ENCODE data around the gene BOK. TPM values are rescaled to one million over a fixed set of nuclear protein-coding genes. Genes with fewer than 3 reads are reported as not detected.
"Not testable (repeated sequence)": the region's sequence is repeated elsewhere in the genome, so short reads cannot be mapped to it uniquely, and the experiment has no call there.

Gene BOK, protein sequence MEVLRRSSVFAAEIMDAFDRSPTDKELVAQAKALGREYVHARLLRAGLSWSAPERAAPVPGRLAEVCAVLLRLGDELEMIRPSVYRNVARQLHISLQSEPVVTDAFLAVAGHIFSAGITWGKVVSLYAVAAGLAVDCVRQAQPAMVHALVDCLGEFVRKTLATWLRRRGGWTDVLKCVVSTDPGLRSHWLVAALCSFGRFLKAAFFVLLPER
- total RNA-seq = under 1 TPM in 1 of 2 donors, not detected in 1; 0.16 TPM

DNA sequence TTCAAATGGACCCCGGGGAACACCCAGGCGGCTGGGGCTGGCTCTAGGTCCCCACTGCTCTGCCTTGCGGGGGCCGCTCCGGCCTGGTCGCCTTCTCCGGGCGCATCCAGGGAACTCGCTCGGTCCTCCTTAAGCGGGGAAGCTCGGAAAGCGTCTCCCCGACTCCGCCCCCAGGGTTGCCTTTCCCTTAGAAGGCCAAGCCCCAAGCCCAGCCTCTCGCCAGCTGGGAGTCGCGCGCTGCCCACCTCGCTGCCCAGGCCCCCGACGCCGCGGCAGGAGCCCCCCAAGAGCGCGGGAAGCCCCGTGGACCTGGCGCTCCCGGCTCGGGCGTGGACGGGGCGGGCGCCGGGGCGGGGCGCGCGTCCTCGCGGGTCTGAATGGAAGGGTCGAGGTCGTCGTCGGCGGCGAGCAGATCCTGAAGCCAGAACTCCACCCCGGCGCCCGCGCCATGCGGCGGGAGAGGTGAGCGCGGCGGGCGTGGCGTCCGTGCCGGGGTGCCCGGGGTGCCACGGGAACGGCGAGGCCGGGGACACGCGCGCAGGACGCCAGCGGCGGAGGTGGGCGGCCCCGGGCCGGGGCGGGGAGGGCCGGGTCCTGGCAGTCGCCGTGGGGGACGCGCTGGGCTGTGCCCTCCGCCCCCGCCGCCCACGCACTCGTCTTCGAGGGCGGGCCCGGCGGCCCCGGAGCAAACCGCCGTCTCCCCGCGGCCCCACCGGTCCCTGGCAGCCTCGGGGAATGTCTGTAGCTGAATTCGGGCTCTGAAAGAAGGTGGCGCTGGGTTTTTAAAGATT, at the start of gene BOK:
Gene BOK, plus strand, starts transcription at position 214 of the 791 bp plus-strand sequence. CDS start 739 bp downstream, outside the sequence.
- Mint-ChIP-seq H3K4me3 (peak within 1 kb of the TSS; percentile 69), H3K4me1 (no peaks in the 10 kb centered on the region), H3K27me3 (peaks cover 29% of the 10 kb centered on the region), H3K27ac (no peak within 1 kb of the TSS), H3K36me3 (ENCODE audit: low read depth) (peaks cover 11% of the 10 kb centered on the region), H3K9me3 (no peaks in the 10 kb centered on the region)
- ATAC-seq (replicated peaks) = peak; percentile 9

DNA sequence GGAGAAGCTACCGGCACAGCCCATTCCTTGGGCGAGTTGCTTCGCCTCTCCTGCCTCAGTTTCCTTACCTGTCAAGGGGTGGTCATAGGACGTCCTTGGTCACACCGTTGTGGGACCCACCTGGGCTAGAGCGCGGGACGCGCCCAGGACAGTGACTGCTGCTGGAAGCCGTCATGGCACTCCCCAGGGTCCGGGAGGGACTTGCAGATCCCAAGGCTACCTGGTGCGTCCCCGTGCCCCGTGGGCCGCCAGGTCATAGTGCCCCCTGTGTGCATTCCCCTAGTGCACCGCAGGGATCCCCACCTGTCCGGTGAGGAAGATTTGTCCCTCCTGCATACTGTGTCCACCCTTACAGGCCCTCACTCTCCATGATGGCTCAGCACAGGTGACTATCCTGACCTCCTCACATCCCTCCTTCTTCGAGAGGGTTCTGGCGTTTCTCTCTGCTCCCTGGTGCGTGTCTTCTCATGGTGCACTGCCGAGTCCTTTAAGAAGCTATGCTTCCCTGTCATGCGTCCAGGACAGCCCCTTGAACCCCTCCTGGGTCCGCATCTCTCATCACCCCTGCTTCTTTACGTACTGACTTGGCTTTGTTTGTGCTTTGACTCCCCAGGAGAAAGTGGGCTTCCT, 49.3 kb upstream of the BOK start:
- no peaks in the 10 kb centered on the region for H3K9me3 Mint-ChIP-seq

DNA sequence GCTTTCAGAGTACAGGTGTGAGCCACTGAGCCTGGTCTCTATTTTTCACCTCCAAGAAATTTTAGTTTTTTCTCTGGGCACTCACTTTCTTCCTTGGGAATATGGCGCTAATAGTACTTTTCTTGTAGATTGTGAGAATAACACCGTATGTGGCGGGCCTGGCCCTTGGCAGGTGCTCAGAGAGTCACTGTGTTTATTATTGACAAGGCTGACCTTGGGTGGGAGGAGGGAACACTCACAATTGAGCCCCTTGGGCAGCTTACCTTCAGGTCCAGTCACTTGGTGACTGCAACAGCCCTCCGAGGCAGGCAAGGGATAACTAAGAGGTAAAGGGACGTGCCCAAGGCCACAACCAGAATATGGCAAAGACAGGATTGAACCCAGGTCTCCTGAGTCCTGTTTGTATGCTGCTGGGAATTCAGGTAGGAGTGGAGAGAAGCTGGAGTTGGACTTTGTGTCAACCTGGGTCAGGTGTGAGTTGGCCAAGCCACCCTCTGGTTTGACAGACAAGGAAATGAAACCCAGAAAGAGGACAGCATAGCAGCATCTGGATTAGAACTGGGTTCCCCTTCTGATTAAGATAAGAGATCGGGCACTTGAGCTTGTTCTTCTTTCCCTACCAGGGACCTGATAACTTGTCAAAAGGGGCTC, 47.3 kb upstream of the BOK start:
- peaks cover 6% of the 10 kb centered on the region for H3K4me1 Mint-ChIP-seq
- H3K36me3 Mint-ChIP-seq (ENCODE audit: low read depth) = no peaks in the 10 kb centered on the region
- no peak for ATAC-seq (replicated peaks)
- H3K4me3 Mint-ChIP-seq = peak overlapping the region; percentile 85
- H3K9me3 Mint-ChIP-seq = no peaks in the 10 kb centered on the region
- no peak overlapping the region for H3K27ac Mint-ChIP-seq
- no peaks in the 10 kb centered on the region for H3K27me3 Mint-ChIP-seq

More for the DNA sequence above, 49.3 kb upstream of the BOK start:
- Mint-ChIP-seq H3K4me1 (peaks cover 5% of the 10 kb centered on the region), H3K27me3 (no peaks in the 10 kb centered on the region), H3K36me3 (ENCODE audit: low read depth) (no peaks in the 10 kb centered on the region), H3K4me3 (peak overlapping the region; percentile 85), H3K27ac (peak overlapping the region; percentile 85)
- no peak for ATAC-seq (replicated peaks)

DNA sequence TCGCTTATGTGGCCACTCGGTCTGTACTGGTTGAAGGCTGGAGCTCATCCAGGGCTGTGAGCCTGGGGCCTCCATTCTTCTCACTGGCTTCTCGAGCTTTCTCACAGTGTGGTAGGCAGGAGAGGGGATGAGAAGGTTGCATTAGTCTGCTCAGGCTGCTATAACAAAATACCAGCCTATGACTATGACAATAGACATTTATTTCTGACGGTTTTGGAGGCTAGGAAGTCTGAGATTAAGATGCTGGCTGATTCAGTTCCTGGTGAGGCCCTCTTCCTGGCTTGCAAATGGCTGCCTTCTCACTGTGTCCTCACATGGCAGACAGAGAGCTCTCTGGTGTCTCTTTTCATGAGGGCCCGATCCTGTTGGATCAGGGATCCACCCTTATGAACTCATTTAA, 44.0 kb upstream of the BOK start:
- H3K27ac Mint-ChIP-seq = no peak overlapping the region
- no peaks in the 10 kb centered on the region for H3K36me3 Mint-ChIP-seq (ENCODE audit: low read depth)
- H3K9me3 Mint-ChIP-seq = no peaks in the 10 kb centered on the region
- H3K4me3 Mint-ChIP-seq = no peak overlapping the region
- H3K27me3 Mint-ChIP-seq = no peaks in the 10 kb centered on the region
- no peak for ATAC-seq (replicated peaks)
- H3K4me1 Mint-ChIP-seq = peaks cover 8% of the 10 kb centered on the region

DNA sequence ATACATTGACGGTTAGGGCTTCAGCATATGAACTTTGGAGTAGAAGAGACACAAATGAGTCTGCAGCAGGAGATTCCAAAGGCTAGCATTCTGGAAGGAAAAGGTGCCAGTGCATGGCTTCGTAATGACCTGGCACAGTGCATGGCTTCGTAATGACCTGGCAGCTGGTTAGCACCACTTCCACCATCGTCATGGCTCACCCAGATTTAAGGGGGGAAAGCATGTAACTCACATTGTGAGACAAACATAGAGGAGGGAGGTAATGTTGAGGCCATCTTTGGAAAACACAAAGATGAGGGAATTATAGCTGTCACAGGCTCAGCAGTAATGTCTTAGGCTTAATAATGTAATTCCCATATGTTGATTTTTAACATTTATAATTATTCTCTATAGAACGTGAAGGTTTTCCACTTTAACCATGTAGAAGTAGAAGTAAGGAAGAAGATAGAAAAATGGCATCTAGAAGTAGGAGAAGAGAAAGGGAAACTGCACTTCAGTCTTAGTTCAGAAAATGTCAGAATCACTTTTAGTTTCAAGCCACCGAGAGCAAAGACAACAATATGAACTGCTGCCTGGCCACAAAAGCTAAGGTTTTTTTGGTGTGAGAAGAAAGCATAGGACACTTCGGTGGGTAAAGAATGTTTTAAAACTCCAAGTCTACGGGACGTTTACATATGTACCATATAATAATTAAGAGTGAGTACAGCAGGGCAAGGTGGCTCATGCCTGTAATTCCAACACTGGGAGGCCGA, 43.4 kb upstream of the BOK start:
- Mint-ChIP-seq H3K27me3 (no peaks in the 10 kb centered on the region), H3K9me3 (no peaks in the 10 kb centered on the region), H3K4me1 (peaks cover 6% of the 10 kb centered on the region), H3K4me3 (peak overlapping the region; percentile 34), H3K36me3 (ENCODE audit: low read depth) (no peaks in the 10 kb centered on the region), H3K27ac (peak overlapping the region; percentile 11)
- peak; percentile 51 for ATAC-seq (replicated peaks)

DNA sequence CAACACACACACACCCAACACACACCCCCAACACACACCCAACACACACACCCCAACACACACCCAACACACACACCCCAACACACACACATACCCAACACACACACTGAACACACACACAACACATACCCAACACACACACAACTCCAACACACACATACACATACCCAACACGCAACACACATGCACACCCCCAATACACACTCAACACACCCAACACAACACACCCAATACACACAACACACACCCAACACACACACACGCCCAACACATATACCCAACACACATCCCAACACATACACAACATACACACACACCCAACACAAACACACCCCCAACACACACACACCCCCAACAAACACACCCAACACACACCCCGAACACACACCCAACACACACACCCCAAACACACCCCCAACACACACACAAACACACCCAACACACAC, 42.0 kb upstream of the BOK start:
- H3K9me3 Mint-ChIP-seq = no peaks in the 10 kb centered on the region
- H3K36me3 Mint-ChIP-seq (ENCODE audit: low read depth) = no peaks in the 10 kb centered on the region
- no peak overlapping the region for H3K4me3 Mint-ChIP-seq
- no peaks in the 10 kb centered on the region for H3K27me3 Mint-ChIP-seq
- no peak for ATAC-seq (replicated peaks)
- H3K27ac Mint-ChIP-seq = no peak overlapping the region
- H3K4me1 Mint-ChIP-seq = peaks cover 6% of the 10 kb centered on the region

DNA sequence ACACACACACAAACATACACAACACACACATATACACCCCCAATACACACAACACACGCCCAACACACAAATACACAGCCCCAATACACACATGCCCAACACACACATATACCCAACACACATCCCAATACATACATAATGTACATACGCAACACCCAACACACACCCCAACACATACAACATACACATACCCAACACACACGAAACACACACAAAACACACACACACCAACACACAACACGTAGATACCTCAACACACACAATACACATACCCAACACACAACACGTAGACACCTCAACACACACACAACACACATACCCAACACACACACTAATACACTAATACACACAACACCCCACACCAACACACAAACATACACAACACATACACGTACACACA, 41.2 kb upstream of the BOK start:
- H3K4me3 Mint-ChIP-seq = no peak overlapping the region
- no peaks in the 10 kb centered on the region for H3K36me3 Mint-ChIP-seq (ENCODE audit: low read depth)
- H3K9me3 Mint-ChIP-seq = no peaks in the 10 kb centered on the region
- H3K27me3 Mint-ChIP-seq = peaks cover under 1% of the 10 kb centered on the region
- no peak overlapping the region for H3K27ac Mint-ChIP-seq
- ATAC-seq (replicated peaks) = no peak
- H3K4me1 Mint-ChIP-seq = peaks cover 6% of the 10 kb centered on the region

DNA sequence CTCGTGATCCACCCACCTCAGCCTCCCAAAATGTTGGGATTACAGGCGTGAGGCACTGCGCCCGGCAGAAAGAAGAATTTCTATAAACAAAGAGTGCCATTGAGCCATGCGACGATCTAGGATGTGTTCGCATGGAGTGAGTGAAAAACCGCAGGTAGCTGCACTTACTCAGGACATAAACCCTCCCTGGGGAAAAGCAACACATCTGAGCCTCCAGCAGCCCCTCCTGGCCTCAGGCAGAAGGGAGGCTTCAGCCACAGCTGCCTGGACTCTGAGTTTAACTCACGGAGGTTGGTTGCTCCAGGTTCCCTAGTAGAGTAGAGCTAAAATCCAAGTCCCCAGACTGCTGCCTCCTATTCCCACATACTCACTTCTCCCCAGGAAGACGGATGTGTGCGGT, 38.9 kb upstream of the BOK start:
- Mint-ChIP-seq H3K36me3 (ENCODE audit: low read depth) (no peaks in the 10 kb centered on the region), H3K4me1 (peaks cover 6% of the 10 kb centered on the region), H3K27ac (no peak overlapping the region), H3K4me3 (no peak overlapping the region), H3K27me3 (peaks cover 3% of the 10 kb centered on the region), H3K9me3 (no peaks in the 10 kb centered on the region)
- ATAC-seq (replicated peaks) = no peak

DNA sequence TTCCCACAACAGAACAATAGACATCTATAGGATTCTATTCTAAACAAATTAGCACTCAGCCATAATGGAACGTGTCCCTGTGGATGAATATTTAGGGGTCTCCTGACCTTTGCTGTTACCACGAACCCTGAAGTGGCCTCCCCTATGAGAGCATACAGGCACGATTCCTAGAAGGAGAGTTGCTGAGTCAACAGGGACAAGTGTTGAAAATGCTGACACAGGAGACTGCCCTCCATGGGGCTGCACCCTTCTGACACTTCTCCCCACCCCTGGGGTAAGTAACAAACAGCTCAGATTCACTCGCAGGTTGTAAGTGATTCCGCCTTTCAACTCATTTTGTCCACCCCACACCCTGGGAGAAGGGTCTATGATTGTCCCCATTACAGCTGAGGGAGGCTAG, 36.1 kb upstream of the BOK start:
- no peaks in the 10 kb centered on the region for H3K4me1 Mint-ChIP-seq
- no peak overlapping the region for H3K27ac Mint-ChIP-seq
- no peak overlapping the region for H3K4me3 Mint-ChIP-seq
- no peak for ATAC-seq (replicated peaks)
- no peaks in the 10 kb centered on the region for H3K36me3 Mint-ChIP-seq (ENCODE audit: low read depth)
- peaks cover 3% of the 10 kb centered on the region for H3K9me3 Mint-ChIP-seq
- peaks cover 3% of the 10 kb centered on the region for H3K27me3 Mint-ChIP-seq

DNA sequence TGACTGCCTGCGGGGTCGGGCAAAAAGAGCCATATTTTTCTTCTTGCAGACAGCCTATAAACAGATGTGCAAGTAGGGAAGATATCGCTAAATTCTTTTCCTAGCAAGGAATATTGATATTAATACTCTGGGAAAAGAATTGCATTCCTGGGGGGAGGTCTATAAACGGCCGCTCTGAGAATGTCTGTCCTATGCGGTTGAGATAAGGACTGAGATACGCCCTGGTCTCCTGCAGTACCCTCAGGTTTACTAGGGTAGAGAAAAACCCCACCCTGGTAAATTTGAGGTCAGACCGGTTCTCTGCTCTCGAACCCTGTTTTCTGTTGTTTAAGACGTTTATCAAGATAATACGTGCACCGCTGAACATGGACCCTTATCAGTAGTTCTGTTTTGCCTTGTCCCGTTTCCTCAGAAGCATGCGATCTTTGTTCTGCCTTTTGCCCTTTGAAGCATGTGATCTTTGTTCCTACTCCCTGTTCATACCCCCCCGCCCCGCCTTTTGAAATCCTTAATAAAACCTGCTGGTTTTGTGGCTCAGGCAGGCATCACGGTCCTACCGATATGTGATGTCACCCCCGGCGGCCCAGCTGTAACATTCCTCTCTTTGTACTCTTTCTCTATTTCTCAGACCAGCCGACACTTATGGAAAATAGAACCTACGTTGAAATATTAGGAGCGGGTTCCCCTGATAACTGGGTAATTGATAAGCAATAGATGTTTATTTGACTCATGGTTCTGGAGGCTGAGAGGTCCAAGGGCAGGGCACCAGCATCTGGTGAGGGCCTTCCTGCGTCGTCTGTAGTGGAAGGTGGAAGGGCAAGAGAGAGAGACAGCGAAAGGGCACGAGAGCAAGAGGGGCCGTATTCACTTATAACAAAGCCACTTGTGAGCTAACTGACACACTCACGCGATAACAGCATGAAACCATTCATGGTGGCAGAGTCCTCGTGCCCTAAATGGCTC, 32.4 kb upstream of the BOK start:
- ATAC-seq (replicated peaks) = not testable (repeated sequence)

DNA sequence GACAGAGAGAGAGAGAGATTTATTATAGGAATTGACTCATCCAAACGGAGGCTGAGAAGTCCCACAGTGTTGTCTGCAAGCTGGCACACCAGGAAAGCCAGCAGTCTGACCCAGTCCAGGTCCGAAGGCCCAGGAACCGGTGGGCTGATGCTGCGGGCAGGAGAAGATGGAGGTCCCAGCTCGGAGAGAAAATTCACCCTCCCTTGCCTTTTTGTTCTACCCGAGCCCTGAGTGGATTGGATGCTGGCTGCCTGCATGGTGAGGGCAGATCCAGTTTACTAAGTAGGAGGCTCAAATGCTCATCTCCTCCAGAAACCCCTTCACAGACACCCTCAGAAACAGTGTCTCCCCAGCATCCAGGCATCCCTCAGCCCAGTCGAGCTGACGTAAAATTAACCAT, 28.0 kb upstream of the BOK start:
- H3K36me3 Mint-ChIP-seq (ENCODE audit: low read depth) = no peaks in the 10 kb centered on the region
- H3K9me3 Mint-ChIP-seq = peaks cover 3% of the 10 kb centered on the region
- no peak overlapping the region for H3K4me3 Mint-ChIP-seq
- peaks cover 8% of the 10 kb centered on the region for H3K27me3 Mint-ChIP-seq
- H3K4me1 Mint-ChIP-seq = no peaks in the 10 kb centered on the region
- no peak for ATAC-seq (replicated peaks)
- no peak overlapping the region for H3K27ac Mint-ChIP-seq

More for the DNA sequence above, 32.4 kb upstream of the BOK start:
- not testable (repeated sequence) for H3K4me1 Mint-ChIP-seq; H3K36me3 Mint-ChIP-seq (ENCODE audit: low read depth); H3K9me3 Mint-ChIP-seq; H3K27me3 Mint-ChIP-seq; H3K27ac Mint-ChIP-seq; H3K4me3 Mint-ChIP-seq

DNA sequence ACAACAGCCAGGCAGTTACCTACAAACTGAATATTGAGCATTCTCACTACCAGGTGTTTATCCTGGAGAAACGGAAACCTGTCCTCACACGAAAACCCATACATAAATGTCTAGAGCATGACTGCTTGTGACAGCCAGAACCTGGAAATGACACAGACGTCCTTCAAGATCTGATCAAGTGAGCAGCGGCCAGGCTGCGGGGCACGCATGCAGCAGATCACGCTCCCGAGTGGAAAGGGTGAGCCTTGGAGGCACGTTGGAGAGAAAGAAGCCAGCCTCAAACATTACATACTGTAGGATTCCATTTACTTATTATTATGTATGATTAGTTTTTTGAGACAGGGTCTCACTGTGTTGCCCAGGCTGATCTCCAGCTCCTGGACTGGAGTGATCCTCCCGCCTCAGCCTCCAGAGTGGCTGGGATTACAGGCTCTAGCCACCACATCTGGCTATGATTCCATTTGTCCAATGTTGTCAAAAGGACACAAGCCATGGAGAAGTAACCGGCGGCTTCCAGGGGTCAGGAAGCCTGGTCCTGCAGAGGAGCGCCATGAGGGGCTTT, 27.3 kb upstream of the BOK start:
- Mint-ChIP-seq H3K27me3 (peaks cover 8% of the 10 kb centered on the region), H3K27ac (no peak overlapping the region), H3K4me3 (no peak overlapping the region), H3K36me3 (ENCODE audit: low read depth) (no peaks in the 10 kb centered on the region), H3K9me3 (peaks cover 2% of the 10 kb centered on the region), H3K4me1 (no peaks in the 10 kb centered on the region)
- no peak for ATAC-seq (replicated peaks)

DNA sequence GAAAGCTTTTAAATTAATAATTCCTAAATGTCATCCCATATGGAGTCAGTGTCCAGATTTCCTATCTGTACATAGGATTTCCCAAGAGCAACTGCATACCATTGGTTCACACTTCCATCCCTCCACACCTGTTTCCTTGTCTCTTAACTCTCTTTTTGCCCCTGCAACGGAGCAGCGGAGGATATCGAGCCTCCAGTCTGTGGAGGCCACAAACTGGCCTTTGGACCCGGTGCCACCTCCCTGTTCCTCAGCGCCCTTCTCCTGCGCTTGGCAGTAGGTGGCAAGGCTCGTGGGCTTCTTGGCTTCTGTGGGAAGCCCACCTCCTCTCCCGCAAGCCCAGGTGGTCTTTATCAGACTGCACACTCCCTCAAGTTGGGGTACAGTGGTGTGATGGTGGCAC, 26.4 kb upstream of the BOK start:
- Mint-ChIP-seq H3K4me1 (no peaks in the 10 kb centered on the region), H3K27me3 (peaks cover 8% of the 10 kb centered on the region), H3K4me3 (no peak overlapping the region), H3K27ac (no peak overlapping the region), H3K36me3 (ENCODE audit: low read depth) (no peaks in the 10 kb centered on the region), H3K9me3 (no peaks in the 10 kb centered on the region)
- no peak for ATAC-seq (replicated peaks)
